ENCODE data around the gene TCTN2.

DNA sequence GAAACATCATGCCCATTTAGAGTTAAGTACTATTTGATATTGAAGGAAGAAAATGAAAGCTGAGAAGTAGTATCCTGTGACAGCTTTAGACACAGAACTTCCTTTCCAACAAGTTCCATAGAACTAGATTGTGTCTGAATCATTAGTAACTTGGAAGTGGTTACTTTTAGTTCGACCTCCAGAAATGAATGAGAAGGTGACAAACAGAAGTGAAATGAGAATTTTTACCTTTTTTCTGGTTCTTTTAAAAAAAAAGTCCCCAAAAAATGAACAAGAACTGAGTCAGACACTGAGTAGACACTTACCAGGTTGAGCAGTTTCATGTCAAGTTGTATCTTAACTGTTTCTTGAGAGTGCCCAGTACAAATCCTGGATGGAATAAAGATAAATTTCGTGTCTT is 44.3 kb downstream of the TCTN2 start:
- TF ChIP-seq, protein P1, sequence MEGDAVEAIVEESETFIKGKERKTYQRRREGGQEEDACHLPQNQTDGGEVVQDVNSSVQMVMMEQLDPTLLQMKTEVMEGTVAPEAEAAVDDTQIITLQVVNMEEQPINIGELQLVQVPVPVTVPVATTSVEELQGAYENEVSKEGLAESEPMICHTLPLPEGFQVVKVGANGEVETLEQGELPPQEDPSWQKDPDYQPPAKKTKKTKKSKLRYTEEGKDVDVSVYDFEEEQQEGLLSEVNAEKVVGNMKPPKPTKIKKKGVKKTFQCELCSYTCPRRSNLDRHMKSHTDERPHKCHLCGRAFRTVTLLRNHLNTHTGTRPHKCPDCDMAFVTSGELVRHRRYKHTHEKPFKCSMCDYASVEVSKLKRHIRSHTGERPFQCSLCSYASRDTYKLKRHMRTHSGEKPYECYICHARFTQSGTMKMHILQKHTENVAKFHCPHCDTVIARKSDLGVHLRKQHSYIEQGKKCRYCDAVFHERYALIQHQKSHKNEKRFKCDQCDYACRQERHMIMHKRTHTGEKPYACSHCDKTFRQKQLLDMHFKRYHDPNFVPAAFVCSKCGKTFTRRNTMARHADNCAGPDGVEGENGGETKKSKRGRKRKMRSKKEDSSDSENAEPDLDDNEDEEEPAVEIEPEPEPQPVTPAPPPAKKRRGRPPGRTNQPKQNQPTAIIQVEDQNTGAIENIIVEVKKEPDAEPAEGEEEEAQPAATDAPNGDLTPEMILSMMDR (conservative IDR thresholded peaks at IDR 0.05; ENCODE audit: low read length) = no peak
- no peak for TF ChIP-seq EZH2phosphoT487 (IDR thresholded peaks at IDR 0.05; ENCODE audit: borderline replicate concordance, low read depth, low read length)
